NCI-H1694 treated with DMSO at 0.1 percent for 48 hours (cell line): ENCODE data around the gene AASDH.
A peak's percentile ranks its signal among the peaks of the same experiment; 100 is the strongest.

Source experiments
- DNase-seq: peaks from one replicate; lab custom pipeline; 2025; lab: John Stamatoyannopoulos, UW

Gene AASDH

GRCh38 chr4:56315041-56315440, 72.2 kb downstream of the AASDH start:
- no peak for DNase-seq

- DNase-seq, result no peak
Measured at GRCh38 chr4:56314207-56314915, 72.9 kb downstream of the AASDH start.

- no peak for DNase-seq
Measured at GRCh38 chr4:56313132-56313531, 74.2 kb downstream of the AASDH start.

DNA sequence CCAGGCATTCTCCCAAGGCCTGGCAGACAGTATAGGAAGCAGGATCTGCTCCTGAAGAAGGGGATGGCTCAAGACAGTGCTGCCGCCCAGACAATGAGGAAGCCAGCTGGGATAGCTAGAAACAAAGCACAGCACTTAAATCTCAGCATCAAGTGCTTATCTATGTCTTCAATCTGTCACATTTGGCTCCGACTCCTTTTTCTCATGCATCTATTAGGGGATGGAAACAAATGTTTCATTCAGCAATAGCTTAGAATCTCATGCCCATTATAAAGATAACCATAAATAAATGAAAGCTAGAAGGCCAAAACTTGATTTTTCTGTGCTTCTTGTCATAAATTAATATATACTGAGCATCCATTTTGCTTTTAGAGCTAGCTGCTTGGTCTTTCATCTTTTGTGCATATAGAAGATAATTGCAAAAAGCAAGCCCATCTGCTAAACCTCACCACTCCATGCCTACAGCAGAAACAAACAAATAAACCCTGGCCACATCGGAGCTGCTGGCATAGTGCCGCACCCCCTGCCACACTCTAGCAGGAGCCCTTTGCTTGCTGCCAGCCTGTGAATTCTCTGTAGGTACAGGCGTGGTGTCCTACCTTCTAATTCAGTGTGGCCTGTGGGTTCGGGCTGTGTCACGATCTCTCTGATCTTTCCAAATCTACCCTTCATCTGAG, 75.9 kb downstream of the AASDH start:
- peak; percentile 28 for DNase-seq

- peak; percentile 10 for DNase-seq
Measured at GRCh38 chr4:56310401-56311125, 76.7 kb downstream of the AASDH start.

DNA sequence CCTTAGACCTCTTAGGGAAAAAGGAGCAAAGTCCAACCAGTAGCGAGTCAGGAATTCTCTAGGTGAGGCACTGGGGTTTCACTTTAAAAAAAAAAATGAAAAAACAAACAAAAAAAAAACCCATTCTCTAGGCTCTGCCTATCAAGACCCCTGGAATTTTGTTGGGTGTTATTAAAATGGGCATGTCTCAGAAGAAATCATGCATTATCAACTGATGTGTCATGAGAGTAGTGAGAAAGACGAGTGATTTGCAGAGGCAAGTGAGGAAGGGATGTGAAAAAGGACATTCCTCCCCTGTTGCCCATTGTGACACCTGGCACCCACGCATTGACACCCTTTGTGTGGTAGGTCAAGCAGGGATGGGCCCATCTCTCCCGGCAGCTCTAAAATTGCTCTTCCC, 78.9 kb downstream of the AASDH start:
- DNase-seq, result no peak

- DNase-seq, result no peak
Measured at GRCh38 chr4:56307423-56307822, 79.9 kb downstream of the AASDH start.

GRCh38 chr4:56305390-56305789, 81.9 kb downstream of the AASDH start:
- no peak for DNase-seq

GRCh38 chr4:56303921-56304320, 83.4 kb downstream of the AASDH start:
- no peak for DNase-seq

GRCh38 chr4:56302760-56303159, 84.5 kb downstream of the AASDH start:
- no peak for DNase-seq

DNA sequence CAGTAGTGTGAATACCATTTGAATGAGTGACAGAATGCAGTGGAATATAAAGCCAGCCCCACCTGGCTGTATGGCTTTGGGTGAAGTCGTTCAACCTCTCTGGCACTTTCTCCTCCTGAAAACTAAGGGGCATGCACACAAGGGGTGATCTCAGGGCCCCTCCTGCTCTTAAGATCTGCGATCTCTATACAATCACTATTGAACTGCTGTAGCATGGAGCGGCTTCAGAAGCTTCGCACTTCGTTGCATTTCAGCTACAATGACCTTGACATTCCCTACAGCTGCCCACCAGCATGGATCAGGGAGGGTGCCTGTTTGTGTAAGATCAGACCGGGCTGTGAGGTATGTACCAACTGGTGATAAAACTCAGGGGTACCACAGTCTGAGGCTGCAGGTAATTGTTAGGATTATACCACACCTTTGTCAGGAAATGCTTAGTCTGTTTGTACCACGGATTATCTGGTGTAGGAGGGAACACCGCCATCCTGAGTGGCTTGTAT, 85.2 kb downstream of the AASDH start:
- no peak for DNase-seq

DNA sequence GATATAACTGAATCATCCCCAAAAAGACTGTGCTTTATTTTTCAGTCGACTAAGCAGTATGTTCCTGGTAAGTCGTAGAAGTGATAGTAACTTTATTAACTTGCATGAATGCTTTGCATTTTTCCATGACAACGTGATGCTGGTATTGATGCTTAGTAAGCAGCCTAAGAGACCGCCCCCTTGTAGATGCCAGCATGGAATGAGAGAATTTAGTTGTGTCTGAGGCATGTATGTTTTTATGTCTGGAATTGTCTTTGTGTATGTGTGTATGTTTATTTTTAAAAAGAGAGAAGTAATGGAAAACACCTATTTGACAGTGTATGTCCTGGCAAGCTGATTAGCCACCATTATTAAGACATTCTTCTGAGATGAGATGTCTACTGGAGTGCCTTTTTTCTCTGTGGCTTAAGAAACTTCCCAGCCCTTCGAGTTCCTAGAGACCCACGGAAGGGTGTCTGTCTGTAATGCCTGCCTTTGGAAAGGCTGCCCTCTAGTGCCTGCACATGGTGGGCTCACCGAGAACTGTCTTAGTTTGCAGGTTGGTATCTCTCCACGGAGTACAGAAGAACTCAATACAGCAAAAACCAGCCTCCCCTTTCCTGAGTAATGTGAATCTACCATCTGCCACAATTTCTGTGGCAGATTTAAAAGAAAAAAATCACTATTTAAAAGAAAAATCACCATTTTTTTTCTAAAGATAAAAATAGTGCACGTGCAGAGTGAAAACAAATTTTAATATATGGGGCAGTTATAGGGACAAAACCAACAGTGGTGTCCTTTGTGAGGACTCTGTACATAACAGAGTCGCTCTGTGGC, 85.9 kb downstream of the AASDH start:
- peak; percentile 67 for DNase-seq

DNA sequence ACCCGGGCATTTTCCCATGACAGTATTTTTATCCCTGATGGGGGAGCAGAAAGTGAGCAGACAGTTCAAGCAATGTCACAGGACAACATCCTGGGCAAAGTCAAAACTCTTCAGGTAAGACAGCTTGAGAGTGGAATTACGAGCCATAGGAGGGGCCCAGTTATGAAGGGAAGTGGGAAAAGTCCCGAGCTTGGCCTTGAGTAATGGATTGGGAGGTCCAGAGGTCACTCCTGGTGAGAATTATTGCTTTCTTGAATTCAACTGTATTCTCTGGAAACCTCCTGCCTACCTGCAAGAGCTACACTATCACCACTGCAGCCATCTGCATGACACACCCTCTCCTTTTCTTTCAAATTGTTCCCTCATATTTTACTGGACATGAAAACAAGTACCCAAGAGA, 89.1 kb downstream of the AASDH start:
- no peak for DNase-seq

DNA sequence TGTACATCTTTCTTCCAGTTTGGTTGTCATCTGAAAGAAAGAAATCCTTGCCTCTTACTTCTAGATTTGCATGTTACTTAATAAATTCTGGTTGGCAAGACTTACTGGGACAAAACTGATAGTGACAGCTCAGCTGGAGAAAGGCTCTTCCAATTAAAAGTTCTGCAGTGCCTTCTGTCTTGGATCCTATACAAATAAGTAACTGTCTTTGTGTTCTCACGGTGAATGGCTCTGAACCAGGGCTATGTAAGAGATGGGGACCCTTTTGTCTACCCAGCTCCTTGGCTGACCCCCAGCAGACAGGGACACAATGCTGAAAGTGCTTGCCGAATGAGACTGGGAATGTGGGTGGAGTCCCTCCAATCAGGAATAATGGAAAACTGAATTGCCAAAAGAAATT, 89.5 kb downstream of the AASDH start:
- DNase-seq, result no peak

- DNase-seq, result no peak
Measured at GRCh38 chr4:56296526-56296925, 90.8 kb downstream of the AASDH start.

- no peak for DNase-seq
Measured at GRCh38 chr4:56293121-56293520, 94.2 kb downstream of the AASDH start.

DNA sequence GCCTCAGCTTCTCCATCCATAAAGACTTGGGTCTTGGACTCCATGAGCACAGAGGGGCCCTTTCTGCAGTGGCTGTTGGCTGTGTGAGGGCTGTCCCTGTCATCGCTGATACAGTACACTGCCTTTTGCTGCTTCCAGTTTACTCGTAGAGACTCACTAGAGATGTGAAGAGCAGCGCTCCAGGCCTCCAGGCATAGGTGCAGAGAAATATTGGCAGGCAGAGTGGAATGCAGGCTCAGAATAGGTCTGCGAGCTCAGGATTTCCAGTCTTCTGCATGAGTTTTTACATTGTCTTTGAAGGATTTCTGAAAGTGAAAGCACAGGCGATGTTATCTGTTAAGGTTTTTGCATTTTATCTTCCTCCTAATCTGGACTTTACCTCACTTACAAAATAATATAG, 97.4 kb downstream of the AASDH start:
- no peak for DNase-seq

GRCh38 chr4:56288663-56289062, 98.6 kb downstream of the AASDH start:
- DNase-seq, result no peak
